Panc1 (cell line): ENCODE results near the gene ANKRD33B.

Experiments
- POLR2AphosphoS5 ChIP-seq: IDR thresholded peaks from 2 replicates; pipeline ENCODE4 v1.6.1; 2012; ENCODE audit warnings: mild to moderate bottlenecking, low read depth, low read length, moderate library complexity
- SIN3A ChIP-seq: IDR thresholded peaks from 2 replicates; pipeline ENCODE4 v1.6.1; 2012; ENCODE audit warnings: low read depth, mild to moderate bottlenecking, low read length, moderate library complexity, borderline replicate concordance; ENCODE audit not compliant: insufficient read depth
- TF ChIP-seq, protein P1 (sequence below): fragments of 450-650 bp; IDR thresholded peaks from 2 replicates; pipeline ENCODE4 v1.5.1; 2017; ENCODE audit warnings: mild to moderate bottlenecking

DNA sequence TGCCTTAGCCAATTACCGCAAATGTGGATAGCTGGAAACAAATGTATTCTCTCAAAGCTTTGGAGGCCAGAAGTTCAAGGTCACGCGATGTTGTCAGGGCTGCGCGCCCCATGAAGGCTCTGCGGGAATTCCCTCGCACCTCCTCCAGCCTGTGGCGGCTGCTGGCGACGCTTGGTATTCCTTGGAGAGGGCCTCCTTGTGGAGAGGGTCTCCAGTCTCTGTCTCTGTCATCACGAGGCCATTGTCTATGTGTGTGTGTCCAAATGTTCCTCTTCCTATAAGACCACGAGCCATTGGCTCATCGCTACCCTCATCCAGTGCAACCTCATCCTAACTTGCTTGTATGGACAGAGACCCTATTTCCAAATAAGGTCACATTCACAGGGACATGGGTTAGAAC is 97.5 kb downstream of the ANKRD33B start:
- TF ChIP-seq, protein P1, sequence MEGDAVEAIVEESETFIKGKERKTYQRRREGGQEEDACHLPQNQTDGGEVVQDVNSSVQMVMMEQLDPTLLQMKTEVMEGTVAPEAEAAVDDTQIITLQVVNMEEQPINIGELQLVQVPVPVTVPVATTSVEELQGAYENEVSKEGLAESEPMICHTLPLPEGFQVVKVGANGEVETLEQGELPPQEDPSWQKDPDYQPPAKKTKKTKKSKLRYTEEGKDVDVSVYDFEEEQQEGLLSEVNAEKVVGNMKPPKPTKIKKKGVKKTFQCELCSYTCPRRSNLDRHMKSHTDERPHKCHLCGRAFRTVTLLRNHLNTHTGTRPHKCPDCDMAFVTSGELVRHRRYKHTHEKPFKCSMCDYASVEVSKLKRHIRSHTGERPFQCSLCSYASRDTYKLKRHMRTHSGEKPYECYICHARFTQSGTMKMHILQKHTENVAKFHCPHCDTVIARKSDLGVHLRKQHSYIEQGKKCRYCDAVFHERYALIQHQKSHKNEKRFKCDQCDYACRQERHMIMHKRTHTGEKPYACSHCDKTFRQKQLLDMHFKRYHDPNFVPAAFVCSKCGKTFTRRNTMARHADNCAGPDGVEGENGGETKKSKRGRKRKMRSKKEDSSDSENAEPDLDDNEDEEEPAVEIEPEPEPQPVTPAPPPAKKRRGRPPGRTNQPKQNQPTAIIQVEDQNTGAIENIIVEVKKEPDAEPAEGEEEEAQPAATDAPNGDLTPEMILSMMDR, result no peak
- TF ChIP-seq POLR2AphosphoS5 (no peak), SIN3A (no peak)
